ENCODE measurements around the gene ZFP91.
"Not testable (repeated sequence)": the region's sequence is repeated elsewhere in the genome, so short reads cannot be mapped to it uniquely, and the experiment has no call there.

Gene ZFP91

GRCh38 chr11:58578635-58579191 lies at the start of gene ZFP91:
Gene ZFP91, plus strand, starts transcription at chr11:58579063. Its CDS starts 219 bp downstream, at chr11:58579282.
- peak; percentile 88 for DNase-seq

- no peak for DNase-seq
These were observed 48.6 kb upstream of the ZFP91 start for GRCh38 chr11:58530236-58530635.

DNA sequence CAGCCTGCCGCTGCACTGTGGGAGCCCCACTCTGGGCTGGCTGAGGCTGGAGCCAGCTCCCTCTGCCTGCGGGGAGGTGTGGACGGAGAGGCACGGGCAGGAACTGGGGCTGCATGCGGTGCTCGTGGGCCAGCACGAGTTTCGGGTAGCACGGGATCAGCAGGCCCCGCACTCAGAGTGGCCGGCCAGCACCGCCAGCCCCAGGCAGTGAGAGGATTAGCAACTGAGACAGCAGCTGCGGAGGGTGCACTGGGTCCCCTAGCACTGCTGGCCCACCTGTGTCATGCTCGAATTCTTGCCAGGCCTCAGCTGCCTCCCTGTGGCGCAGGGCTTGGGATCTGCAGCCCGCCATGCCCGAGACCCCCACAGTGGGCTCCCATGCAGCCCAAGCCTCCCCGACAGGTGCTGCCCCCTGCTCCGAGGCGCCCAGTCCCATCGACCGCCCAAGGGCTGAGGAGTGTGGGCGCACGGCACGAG lies 47.0 kb upstream of the ZFP91 start:
- DNase-seq: no peak

- no peak for DNase-seq
These were observed 32.0 kb upstream of the ZFP91 start for GRCh38 chr11:58546841-58547240.

- no peak for DNase-seq
These were observed 29.2 kb upstream of the ZFP91 start for GRCh38 chr11:58549644-58550043.

DNA sequence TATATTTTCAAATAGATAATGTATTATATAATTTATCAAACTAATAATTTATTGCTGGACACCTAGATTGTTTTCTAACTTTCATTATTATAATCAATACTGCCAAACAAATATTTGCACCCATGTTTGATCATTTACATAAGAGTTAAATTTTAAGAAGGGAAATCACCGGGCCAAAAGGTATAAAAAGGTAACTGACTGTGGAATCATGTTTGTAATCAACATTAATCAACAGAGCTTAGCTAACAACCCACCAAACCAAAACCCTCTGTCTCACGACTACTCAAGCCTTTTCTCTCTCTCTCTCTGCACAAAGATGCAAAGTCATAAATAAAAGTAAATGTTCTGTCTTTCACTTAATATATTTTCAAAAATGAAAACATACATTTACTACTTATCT lies 18.0 kb upstream of the ZFP91 start:
- no peak for DNase-seq

DNA sequence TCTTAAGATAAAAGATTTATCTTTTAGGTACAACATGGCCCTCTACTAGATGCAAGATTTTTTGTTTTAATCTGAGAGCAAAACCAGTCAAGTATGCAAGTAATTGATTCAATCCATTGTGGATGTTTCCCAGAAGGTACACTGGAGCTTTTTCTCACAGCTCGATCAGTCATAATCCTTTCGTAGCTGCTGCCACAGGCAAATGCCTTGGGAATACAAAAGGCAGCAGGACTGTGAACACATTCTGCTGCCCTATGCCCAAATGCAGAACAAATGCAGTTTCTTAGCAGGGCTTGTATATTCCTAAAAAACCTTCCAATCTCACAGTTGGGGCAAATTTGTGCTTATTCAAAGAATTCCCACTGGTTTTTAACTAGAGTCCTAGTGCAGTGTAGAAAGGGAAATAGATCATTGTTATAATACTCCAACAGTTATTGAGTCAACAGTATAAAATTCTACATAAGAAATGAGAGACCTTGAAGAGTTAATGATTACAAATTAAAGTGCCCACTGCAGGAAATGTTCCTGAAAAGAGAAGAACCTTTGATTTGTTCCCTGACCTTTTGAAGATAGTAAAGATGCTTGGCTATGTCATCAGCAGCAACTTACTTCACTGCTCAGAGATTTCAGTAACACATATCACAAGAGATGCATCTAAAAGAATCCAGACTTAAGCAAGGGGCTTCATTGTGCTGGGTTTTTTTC lies 17.3 kb upstream of the ZFP91 start:
- DNase-seq: no peak

DNA sequence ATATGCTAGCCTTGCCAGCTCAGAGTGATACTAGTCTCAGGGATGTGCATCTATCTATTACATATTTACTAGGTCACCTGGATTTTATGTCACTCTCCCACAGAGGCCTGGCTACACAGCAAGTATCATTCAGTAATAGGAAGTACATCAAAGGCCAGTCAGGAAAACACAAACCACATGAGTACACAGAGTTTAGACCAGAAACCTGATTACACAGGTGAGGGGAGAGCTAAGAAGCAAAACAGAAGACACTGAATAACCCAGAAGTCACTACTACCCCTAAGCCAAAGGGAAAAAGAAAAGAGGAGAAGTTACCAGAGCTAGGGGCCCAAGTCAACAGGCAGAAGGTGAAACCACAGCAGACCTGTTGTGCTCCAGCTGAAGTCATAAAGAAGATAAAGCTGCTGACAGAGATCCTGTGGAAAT lies 16.5 kb upstream of the ZFP91 start:
- no peak for DNase-seq

DNA sequence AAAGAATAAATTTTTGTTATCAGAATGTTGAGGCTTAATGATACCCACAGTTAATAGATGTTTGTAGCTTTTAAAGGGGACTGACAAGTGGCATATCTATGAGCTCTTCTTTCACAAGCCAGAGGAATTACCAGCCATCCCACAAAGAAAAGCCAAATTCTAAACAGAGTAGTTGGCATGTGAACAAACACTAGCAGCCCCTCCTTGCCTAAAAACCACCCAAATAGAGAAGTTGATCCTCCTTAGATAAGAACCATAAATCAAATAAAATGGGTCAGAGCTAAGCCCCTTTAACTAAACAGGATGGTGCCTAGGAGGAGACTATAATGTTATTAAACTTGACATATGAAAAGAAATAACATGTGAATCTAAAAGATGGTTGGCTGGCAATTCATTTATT lies 14.6 kb upstream of the ZFP91 start:
- DNase-seq: no peak

GRCh38 chr11:58567889-58568512 lies 10.9 kb upstream of the ZFP91 start:
- peak; percentile 38 for DNase-seq

DNA sequence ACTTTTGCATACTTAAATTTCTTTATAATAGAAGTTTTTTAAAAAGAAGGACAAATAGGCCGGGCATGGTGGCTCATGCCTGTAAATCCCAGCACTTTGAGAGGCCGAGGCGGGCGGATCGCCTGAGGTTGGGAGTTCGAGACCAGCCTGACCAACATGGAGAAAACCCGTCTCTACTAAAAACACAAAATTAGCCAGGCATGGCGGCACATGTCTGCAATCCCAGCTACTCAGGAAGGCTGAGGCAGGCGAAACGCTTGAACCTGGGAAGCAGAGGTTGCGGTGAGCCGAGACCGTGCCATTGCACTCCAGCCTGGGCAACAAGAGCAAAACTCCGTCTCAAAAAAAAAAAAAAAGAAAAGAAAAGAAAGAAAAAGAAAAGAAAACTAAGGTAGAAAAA lies 6.0 kb upstream of the ZFP91 start:
- DNase-seq: not testable (repeated sequence)

GRCh38 chr11:58573451-58574104 lies 5.3 kb upstream of the ZFP91 start:
- no peak for DNase-seq

- no peak for DNase-seq
These were observed 4.0 kb upstream of the ZFP91 start for GRCh38 chr11:58574881-58575280.

- no peak for DNase-seq
These were observed 3.4 kb upstream of the ZFP91 start, which contains the start of gene LPXN for GRCh38 chr11:58575377-58576020. Gene LPXN, minus strand, starts transcription at chr11:58575856. Its CDS starts 84 bp downstream, at chr11:58575772.

GRCh38 chr11:58576887-58577471 lies 1.9 kb upstream of the ZFP91 start:
- DNase-seq: peak; percentile 17

GRCh38 chr11:58577555-58578135 lies 1.2 kb upstream of the ZFP91 start:
- no peak for DNase-seq

- DNase-seq: peak; percentile 96
These were observed 678 bp upstream of the ZFP91 start for GRCh38 chr11:58578136-58578634.

DNA sequence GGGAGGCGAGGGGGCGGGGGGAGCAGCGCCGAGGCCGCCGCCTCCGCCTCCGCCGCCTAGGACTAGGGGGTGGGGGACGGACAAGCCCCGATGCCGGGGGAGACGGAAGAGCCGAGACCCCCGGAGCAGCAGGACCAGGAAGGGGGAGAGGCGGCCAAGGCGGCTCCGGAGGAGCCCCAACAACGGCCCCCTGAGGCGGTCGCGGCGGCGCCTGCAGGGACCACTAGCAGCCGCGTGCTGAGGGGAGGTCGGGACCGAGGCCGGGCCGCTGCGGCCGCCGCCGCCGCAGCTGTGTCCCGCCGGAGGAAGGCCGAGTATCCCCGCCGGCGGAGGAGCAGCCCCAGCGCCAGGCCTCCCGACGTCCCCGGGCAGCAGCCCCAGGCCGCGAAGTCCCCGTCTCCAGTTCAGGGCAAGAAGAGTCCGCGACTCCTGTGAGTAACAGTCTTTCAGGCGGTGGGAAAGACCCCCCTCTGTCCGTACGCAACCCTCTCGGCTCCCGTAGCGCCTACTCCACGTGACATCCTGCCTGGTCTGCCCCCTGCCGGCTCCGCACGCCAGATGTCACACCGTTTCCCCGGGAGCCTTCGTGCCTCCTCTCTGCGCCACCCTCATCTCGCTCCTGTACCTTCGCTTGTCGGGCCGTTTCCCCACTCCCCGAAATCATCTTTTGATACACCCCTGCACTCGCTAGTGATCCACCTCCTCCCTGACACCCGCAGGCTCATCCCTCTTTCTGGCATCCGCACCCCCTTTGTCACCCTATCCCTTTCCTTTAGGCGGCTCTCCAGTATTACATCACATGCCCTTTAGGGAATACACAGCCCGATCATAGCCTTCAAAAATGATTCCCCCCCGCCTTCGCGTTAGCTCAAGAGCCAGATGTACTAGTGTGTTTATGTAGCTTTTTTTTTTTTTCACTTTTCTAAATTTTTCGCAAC lies 598 bp downstream of the ZFP91 start:
- peak; percentile 70 for DNase-seq

GRCh38 chr11:58580311-58580710 lies 1.4 kb downstream of the ZFP91 start:
- no peak for DNase-seq

DNA sequence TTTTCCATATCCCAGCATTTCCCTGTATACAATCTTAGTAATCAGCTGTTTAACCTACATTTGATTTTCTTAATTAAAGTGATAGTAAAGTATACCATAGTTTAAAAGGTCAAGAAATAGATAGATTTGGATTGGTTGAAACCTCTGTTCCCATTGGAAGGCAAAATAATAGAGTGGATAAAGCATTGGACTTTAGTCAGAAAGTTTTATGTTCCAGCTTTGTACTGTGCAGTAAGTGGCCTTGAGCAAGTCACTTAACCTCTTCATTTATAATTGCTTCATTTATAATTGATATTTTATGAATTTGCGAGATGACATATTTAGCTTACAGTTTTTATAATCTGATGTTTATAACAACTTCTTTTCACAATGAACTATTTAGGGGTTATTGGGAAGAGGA lies 3.6 kb downstream of the ZFP91 start:
- DNase-seq: no peak

- DNase-seq: no peak
These were observed 8.1 kb downstream of the ZFP91 start for GRCh38 chr11:58586998-58587397.
